ENCODE measurements around the gene NIM1K.
"Not testable (repeated sequence)": the region's sequence is repeated elsewhere in the genome, so short reads cannot be mapped to it uniquely, and the experiment has no call there.

The NIM1K gene

DNA sequence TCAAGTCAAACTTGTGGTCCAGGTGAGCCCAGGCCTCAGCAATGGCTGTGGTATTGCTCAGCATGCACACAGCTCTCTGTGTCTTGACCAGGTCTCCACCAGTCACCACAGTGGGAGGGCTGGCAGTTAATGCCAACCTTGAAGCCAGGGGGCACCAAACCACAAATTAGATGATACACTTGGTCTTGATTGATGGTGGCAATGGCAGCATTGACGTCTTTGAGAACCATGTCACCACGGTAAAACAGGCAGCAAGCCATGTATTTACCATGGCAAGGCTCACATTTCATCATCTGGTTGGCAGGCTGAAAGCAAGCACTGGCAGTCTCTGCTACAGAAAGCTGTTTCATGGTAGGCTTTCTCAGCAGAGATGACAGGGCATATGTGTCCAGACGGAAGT lies 40.0 kb downstream of the NIM1K start:
- DNase-seq: peak; percentile 27

- no peak for DNase-seq
Observed at GRCh38 chr5:43232943-43233833, 41.2 kb downstream of the NIM1K start.

- no peak for DNase-seq
Observed at GRCh38 chr5:43233946-43234345, 41.9 kb downstream of the NIM1K start.

- no peak for DNase-seq
Observed at GRCh38 chr5:43236653-43237355, 44.8 kb downstream of the NIM1K start.

GRCh38 chr5:43242196-43242595 lies 50.2 kb downstream of the NIM1K start:
- DNase-seq: no peak

- DNase-seq: no peak
Observed at GRCh38 chr5:43243270-43243669, 51.2 kb downstream of the NIM1K start.

- no peak for DNase-seq
Observed at GRCh38 chr5:43244823-43245565, 53.0 kb downstream of the NIM1K start.

DNA sequence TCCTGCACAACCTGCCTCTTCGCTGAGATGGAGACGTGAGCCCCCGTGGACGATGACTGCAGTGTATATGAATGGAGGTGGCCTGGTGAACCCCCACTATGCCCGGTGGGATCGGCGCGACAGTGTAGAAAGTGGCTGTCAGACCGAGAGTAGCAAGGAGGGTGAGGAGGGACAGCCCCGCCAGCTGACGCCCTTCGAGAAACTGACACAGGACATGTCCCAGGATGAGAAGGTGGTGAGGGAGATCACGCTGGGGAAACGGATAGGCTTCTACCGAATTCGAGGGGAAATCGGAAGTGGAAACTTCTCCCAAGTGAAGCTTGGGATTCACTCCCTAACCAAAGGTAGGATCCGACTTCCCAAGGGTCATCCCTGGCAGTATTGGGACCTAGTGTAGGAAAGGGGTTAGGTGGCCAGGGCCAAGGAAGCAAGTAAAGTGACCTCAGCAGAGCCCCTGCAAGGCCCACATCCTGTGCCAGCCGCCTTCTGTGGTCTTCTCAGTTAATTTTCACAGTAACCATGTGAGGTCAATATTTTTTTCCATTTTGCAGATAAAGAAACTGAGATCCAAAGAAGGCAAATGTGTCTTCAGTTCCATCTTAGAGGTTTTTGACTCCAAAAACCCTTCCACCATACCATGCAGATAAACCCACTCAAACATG lies 53.8 kb downstream of the NIM1K start:
- DNase-seq: peak; percentile 8

DNA sequence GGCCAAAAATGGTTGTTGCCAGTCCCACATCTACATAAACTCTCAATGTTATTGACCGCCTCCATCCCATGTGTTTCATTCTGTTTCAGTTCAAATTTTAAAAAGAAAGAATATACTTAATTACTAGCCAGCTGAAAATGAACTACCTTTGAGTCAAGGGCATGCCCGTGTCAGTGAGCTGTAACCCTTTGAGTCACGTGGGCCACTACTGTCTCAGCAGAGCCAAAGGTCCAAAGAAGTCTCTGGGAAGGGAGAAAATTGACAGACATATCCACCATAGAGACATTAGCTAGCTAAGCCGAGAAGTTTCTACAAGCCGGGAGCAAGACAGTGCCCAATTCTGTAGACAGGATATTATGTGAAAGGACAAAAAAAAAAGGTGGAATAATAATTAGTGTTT lies 59.7 kb downstream of the NIM1K start:
- no peak for DNase-seq

DNA sequence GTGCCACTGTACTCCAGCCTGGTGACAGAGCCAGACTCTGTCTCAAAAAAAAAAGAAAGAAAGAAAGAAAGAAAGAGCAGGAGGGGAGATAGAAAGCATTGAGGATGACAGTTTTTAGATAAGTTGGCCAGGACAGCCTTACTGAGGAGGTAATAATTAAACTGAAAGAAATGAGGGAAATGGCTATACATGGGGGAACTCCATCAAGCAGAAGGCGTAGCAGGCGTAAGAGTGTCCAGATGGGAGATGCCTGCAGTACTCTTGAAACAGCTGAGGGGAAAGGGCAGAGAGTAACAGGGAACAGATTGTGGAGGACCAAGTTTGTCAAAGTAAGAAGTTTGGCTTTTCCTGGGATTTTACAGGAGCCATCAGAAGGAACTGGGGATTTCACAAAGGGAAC lies 63.7 kb downstream of the NIM1K start:
- no peak for DNase-seq

DNA sequence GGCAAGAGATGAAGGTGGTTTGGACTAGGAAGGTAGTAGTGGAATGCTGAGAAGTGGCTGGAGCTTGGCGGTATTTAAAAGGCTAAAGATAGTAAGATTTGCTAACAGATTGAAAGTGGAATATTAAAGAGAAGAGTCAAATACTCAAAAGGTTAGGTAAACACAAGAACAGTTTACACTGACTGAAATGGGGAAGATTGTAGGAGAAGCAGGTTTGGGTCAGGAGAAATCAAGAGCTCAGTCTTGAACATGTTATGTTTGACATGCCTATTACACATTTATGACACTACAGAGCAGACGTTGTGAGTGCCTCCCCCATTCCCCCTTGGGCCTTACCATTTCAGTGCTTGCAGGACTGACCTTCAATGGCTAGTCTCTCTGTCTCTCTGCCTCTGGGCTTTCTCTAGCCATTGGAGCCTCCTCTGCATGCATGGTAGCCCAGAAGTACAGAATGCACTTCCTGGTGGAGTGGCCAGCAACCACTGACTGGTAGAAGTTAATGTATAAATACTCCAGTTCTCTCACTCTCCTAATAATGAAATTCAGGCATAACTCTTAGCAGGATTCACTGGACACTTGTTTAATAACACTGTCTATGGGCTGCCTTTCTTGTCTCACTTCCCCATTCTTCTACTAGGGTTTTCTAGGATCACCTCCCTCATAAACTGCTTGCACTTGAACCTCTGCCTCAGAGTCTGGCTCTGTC lies 64.4 kb downstream of the NIM1K start:
- no peak for DNase-seq

GRCh38 chr5:43258116-43258515 lies 66.1 kb downstream of the NIM1K start:
- DNase-seq: no peak

DNA sequence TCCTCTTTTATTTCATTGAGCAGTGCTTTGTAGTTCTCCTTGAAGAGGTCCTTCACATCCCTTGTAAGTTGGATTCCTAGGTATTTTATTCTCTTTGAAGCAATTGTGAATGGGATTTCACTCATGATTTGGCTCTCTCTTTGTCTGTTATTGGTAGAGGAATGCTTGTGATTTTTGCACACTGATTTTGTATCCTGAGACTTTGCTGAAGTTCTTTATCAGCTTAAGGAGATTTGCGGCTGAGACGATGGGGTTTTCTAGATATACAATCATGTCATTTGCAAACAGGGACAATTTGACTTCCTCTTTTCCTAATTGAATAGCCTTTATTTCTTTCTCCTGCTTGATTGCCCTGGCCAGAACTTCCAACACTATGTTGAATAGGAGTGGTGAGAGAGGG lies 70.2 kb downstream of the NIM1K start:
- DNase-seq: not testable (repeated sequence)

- no peak for DNase-seq
Observed at GRCh38 chr5:43268188-43268820, 76.3 kb downstream of the NIM1K start.

GRCh38 chr5:43270645-43271044 lies 78.6 kb downstream of the NIM1K start:
- no peak for DNase-seq

DNA sequence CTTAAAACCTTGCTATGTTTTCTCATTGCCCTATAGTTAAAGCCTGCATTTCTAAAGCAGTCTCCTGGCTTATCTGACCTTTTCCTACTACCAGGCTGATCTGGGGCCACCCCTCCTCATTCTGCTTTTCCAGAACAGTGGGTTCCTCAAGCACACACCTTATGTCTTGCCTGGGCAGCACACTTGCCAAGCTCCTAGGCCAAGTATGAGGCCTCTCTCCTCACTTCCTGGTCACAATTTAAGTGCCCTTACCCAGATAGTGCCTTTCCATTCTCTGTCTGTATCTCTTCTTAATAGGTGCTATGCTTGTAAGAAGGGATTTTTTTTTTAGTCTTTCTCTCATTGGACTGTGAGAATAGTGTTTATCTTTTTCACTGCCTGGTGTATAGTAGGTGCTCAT lies 81.5 kb downstream of the NIM1K start:
- DNase-seq: no peak

GRCh38 chr5:43274435-43275114 lies 82.5 kb downstream of the NIM1K start:
- DNase-seq: no peak

GRCh38 chr5:43275391-43275790 lies 83.4 kb downstream of the NIM1K start:
- DNase-seq: no peak

DNA sequence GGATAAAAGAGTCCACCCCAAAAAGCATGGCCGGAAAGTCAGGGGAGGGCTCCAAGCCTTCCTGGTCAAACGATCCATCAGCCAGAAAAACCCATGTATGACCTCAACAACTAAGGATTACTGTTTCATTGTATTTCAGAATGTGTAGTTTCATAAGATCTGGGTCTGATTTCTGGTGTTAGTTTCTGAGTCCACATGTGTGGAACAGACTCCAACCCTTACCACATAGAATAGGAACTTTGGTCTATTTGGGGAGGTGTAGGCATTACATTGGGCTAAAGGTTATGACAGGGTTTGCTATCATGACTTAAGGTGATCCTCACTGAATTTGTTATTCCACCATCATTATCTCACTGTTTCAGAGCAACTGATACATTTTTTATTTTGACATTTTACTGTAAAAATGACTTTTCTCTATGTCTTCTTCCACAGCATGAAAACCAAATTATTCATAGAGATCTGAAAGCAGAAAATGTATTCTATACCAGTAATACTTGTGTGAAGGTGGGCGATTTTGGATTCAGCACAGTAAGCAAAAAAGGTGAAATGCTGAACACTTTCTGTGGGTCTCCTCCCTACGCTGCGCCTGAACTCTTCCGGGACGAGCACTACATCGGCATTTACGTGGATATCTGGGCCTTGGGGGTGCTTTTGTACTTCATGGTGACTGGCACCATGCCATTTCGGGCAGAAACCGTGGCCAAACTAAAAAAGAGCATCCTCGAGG lies 87.7 kb downstream of the NIM1K start:
- DNase-seq: no peak

DNA sequence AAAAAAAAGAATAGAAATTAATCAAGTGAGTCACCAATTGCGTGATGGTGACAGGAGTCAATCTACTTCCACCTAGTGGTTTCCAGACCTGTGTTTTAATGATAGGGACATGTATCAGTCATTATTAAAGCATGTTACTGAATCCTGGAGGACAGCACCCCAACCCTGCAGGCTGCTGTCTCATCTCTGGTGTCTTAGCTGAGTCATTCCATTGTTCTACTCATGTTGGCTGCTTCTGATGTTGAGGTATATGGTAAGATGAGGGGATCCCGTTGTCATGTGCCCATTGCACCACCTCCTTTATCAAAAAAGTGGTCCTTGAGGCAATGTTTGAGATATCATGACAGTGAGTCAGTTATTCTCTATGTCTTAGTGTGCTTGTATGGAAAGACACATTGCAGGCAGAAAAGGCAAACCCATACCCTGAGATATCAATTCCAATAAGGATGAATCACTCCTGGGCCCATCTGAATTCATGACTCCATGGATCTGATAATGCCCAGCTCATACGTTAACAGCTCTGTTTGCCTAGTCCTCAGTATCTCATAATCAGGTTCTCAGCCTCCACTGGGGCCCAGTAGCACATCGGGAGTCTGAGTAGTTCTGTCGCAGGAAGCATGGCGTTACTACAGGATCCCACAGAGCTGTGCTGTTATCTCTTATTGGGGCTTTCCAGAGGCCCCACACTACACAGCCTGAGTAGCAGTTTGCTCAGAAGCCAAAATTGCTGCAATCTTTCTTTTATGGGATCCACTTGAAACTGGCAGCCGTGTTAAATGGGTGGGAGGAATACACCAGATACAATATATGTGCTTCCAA lies 90.0 kb downstream of the NIM1K start:
- peak; percentile 24 for DNase-seq
